CD8-positive, alpha-beta memory T cell (primary cell): ENCODE data around the gene PEX1. TPM values are rescaled to one million over a fixed set of nuclear protein-coding genes. Genes with fewer than 3 reads are reported as not detected.

Experiments
- CTCF ChIA-PET: fragments of 350-600 bp; sonication (Branson Sonifier 250); formaldehyde crosslinking; loops from one replicate; lab custom pipeline; 2021; ENCODE audit warnings: antibody characterized with exemption; lab: Charles Lee
- POLR2A ChIA-PET: fragments of 350-600 bp; sonication (Branson Sonifier 250); formaldehyde crosslinking; loops from one replicate; lab custom pipeline; 2021; ENCODE audit warnings: antibody characterized with exemption; lab: Charles Lee
- DNase-seq, 5 donors: peaks; one replicate each; pipeline versions ENCODE4 v3.0.0 to v3.0.0-alpha.2; 2020 to 2022; ENCODE audit warnings: mixed read lengths in 1 of 5
- H3K27ac ChIP-seq: one replicate; pipeline ENCODE4 v1.7.0; 2013; ENCODE audit warnings: low read depth, mild to moderate bottlenecking, low read length, moderate library complexity
- H3K27me3 ChIP-seq: 2 replicates; pipeline ENCODE4 v1.7.0; 2013; ENCODE audit warnings: low read length, mild to moderate bottlenecking; ENCODE audit not compliant: insufficient read depth, poor library complexity, severe bottlenecking
- H3K36me3 ChIP-seq: 2 replicates; pipeline ENCODE4 v1.7.0; 2013; ENCODE audit warnings: mild to moderate bottlenecking, low read length, moderate library complexity; ENCODE audit not compliant: insufficient read depth
- H3K4me1 ChIP-seq: 2 replicates; pipeline ENCODE4 v1.7.0; 2013; ENCODE audit warnings: mild to moderate bottlenecking, low read length, moderate library complexity; ENCODE audit not compliant: insufficient read depth
- H3K4me3 ChIP-seq: 2 replicates; pipeline ENCODE4 v1.7.0; 2013; ENCODE audit warnings: mild to moderate bottlenecking, low read length
- H3K9me3 ChIP-seq: 2 replicates; pipeline ENCODE4 v1.7.0; 2013; ENCODE audit warnings: mild to moderate bottlenecking, low read length
- H3K27ac Mint-ChIP-seq, 8 donors: one replicate each; pipeline ENCODE4 v1.8.0; 2020 to 2021; ENCODE audit warnings: mixed read lengths in 8 of 8, mild to moderate bottlenecking in 6 of 8, inconsistent platforms in 3 of 8, moderate library complexity in 3 of 8
- H3K27me3 Mint-ChIP-seq, 2 donors: one replicate each; pipeline ENCODE4 v1.8.0; 2020 to 2021; ENCODE audit warnings: mixed read lengths in 2 of 2, mild to moderate bottlenecking in 1 of 2, moderate library complexity in 1 of 2
- H3K36me3 Mint-ChIP-seq, 3 donors: one replicate each; pipeline ENCODE4 v1.8.0; 2020 to 2021; ENCODE audit warnings: mixed read lengths in 3 of 3, inconsistent platforms in 1 of 3, mild to moderate bottlenecking in 1 of 3
- H3K4me1 Mint-ChIP-seq, 3 donors: one replicate each; pipeline ENCODE4 v1.8.0; 2020 to 2021; ENCODE audit warnings: mixed read lengths in 3 of 3, inconsistent platforms in 1 of 3, mild to moderate bottlenecking in 1 of 3
- H3K4me3 Mint-ChIP-seq, 7 donors: one replicate each; pipeline ENCODE4 v1.8.0; 2020 to 2021; ENCODE audit warnings: mixed read lengths in 7 of 7, mild to moderate bottlenecking in 6 of 7, moderate library complexity in 4 of 7, inconsistent platforms in 2 of 7
- H3K9me3 Mint-ChIP-seq, 5 donors: one replicate each; pipeline ENCODE4 v1.8.0; 2020 to 2022; ENCODE audit warnings: mixed read lengths in 5 of 5, mild to moderate bottlenecking in 3 of 5, moderate library complexity in 2 of 5, inconsistent platforms in 1 of 5
- polyA plus RNA-seq: library from polyadenylated mRNA; unstranded; fragments of 300-500 nt; fragmentation: Illumina TruSeq; gene quantifications from one replicate; pipeline ENCODE4 v1.2.3, GENCODE V29; 2021
- total RNA-seq, 2 experiments: library from RNA; stranded (reverse); gene quantifications; one replicate each; pipeline ENCODE4 v1.2.3, GENCODE V29; 2021

The PEX1 gene
- total and polyA plus RNA-seq, 3 experiments from 2014 or later: 9.2 to 18.0 (median 17.8) TPM

- no peaks in the 10 kb centered on the region for H3K4me1 ChIP-seq
- H3K27ac Mint-ChIP-seq: no peak overlapping the region
- H3K27ac ChIP-seq: no peak overlapping the region
- no peak for DNase-seq
- ChIA-PET POLR2A (no interaction called here), CTCF (no interaction called here)
- peaks cover 8% of the 10 kb centered on the region for H3K36me3 ChIP-seq
- H3K4me1 Mint-ChIP-seq: peaks cover 0 to 4% (median 0%) of the 10 kb centered on the region in 3 donors
- H3K9me3 Mint-ChIP-seq: no peaks in the 10 kb centered on the region
- no peak overlapping the region for H3K4me3 Mint-ChIP-seq
- no peaks in the 10 kb centered on the region for H3K27me3 ChIP-seq
- H3K27me3 Mint-ChIP-seq: no peaks in the 10 kb centered on the region
- H3K36me3 Mint-ChIP-seq: peaks cover 0 to 71% (median 38%) of the 10 kb centered on the region in 3 donors
- H3K4me3 ChIP-seq: no peak overlapping the region
- no peaks in the 10 kb centered on the region for H3K9me3 ChIP-seq
Measured at GRCh38 chr7:92504563-92504962, 23.8 kb downstream of the PEX1 start.

DNA sequence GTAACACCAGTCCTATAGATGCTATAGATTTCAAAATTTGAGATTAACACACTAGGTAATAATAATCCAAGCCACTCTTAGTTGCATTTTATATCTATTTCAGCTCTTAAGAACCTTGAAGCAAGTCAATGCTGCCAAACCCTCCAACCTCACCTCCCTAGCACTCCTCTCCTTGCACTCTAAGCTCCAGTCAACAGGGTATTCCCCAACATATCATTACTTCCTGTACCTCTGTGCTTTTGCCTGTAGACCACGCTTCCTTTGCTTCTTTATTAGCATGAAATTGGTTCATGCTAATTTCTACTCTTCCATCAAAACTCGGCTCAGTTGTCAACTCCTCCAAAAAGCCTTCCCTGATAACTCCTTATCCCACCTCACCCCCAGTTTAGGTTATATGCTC lies 24.6 kb downstream of the PEX1 start:
- H3K27ac ChIP-seq: no peak overlapping the region
- Mint-ChIP-seq H3K27me3 (no peaks in the 10 kb centered on the region), H3K36me3 (peaks cover 0 to 72% (median 40%) of the 10 kb centered on the region in 3 donors), H3K9me3 (no peaks in the 10 kb centered on the region), H3K4me1 (peaks cover 0 to 4% (median 0%) of the 10 kb centered on the region in 3 donors), H3K27ac (peak overlapping the region in 1 of 8 donors; percentile 19), H3K4me3 (no peak overlapping the region)
- no peaks in the 10 kb centered on the region for H3K27me3 ChIP-seq
- ChIA-PET POLR2A (no interaction called here), CTCF (no interaction called here)
- H3K4me1 ChIP-seq: no peaks in the 10 kb centered on the region
- H3K9me3 ChIP-seq: no peaks in the 10 kb centered on the region
- peaks cover 15% of the 10 kb centered on the region for H3K36me3 ChIP-seq
- no peak for DNase-seq
- no peak overlapping the region for H3K4me3 ChIP-seq

- ChIA-PET POLR2A (no interaction called here), CTCF (no interaction called here)
- no peaks in the 10 kb centered on the region for H3K4me1 Mint-ChIP-seq
- Histone ChIP-seq H3K4me3 (no peak overlapping the region), H3K27me3 (no peaks in the 10 kb centered on the region), H3K27ac (no peak overlapping the region), H3K4me1 (no peaks in the 10 kb centered on the region), H3K9me3 (no peaks in the 10 kb centered on the region), H3K36me3 (peaks cover 24% of the 10 kb centered on the region)
- no peaks in the 10 kb centered on the region for H3K9me3 Mint-ChIP-seq
- H3K27me3 Mint-ChIP-seq: no peaks in the 10 kb centered on the region
- H3K36me3 Mint-ChIP-seq: peaks cover 0 to 71% (median 36%) of the 10 kb centered on the region in 3 donors
- no peak overlapping the region for H3K4me3 Mint-ChIP-seq
- DNase-seq: no peak
- H3K27ac Mint-ChIP-seq: no peak overlapping the region
Measured at GRCh38 chr7:92498557-92498956, 29.8 kb downstream of the PEX1 start.

GRCh38 chr7:92496876-92497275 lies 31.4 kb downstream of the PEX1 start:
- POLR2A ChIA-PET: no interaction called here
- H3K27ac Mint-ChIP-seq: no peak overlapping the region
- H3K27me3 ChIP-seq: no peaks in the 10 kb centered on the region
- no peaks in the 10 kb centered on the region for H3K9me3 Mint-ChIP-seq
- H3K4me1 Mint-ChIP-seq: no peaks in the 10 kb centered on the region
- no peak overlapping the region for H3K4me3 ChIP-seq
- DNase-seq: no peak
- CTCF ChIA-PET: no interaction called here
- H3K4me3 Mint-ChIP-seq: no peak overlapping the region
- no peaks in the 10 kb centered on the region for H3K27me3 Mint-ChIP-seq
- peaks cover 3 to 73% (median 35%) of the 10 kb centered on the region in 3 donors for H3K36me3 Mint-ChIP-seq
- H3K27ac ChIP-seq: no peak overlapping the region
- no peaks in the 10 kb centered on the region for H3K9me3 ChIP-seq
- H3K4me1 ChIP-seq: no peaks in the 10 kb centered on the region
- H3K36me3 ChIP-seq: peaks cover 24% of the 10 kb centered on the region

DNA sequence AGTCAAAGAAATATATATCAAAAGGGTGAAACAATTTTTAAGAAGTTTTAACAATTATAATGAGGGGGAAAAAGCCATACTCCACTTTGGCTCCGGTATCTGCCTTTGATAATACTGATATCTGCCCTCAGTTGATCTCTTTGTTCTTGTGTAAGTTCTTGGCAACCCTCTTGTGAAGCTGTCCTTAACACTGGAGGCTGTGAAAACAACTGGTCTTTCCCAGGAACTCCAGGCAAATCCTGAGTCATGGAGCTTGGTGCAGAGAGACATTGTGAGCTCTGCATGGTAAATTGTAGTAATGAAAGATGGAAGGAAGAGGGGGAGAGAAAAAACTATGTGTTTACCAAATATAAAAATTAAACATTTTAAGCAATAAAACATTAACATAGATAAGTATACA lies 38.7 kb downstream of the PEX1 start:
- ChIA-PET POLR2A (no interaction called here), CTCF (interaction anchor here (1.3 kb wide), 1 partner anchor 42 kb away, joined by 4 read pairs; the partner anchor contains the start of gene GATAD1)
- H3K9me3 ChIP-seq: no peaks in the 10 kb centered on the region
- H3K4me1 Mint-ChIP-seq: no peaks in the 10 kb centered on the region
- DNase-seq: no peak
- H3K27me3 ChIP-seq: no peaks in the 10 kb centered on the region
- H3K4me3 Mint-ChIP-seq: no peak overlapping the region
- no peak overlapping the region for H3K4me3 ChIP-seq
- no peaks in the 10 kb centered on the region for H3K4me1 ChIP-seq
- H3K36me3 Mint-ChIP-seq: peaks cover 3 to 68% (median 21%) of the 10 kb centered on the region in 3 donors
- H3K36me3 ChIP-seq: peaks cover 13% of the 10 kb centered on the region
- H3K27ac ChIP-seq: no peak overlapping the region
- no peaks in the 10 kb centered on the region for H3K27me3 Mint-ChIP-seq
- no peaks in the 10 kb centered on the region for H3K9me3 Mint-ChIP-seq
- H3K27ac Mint-ChIP-seq: peak overlapping the region in 1 of 8 donors; percentile 33

DNA sequence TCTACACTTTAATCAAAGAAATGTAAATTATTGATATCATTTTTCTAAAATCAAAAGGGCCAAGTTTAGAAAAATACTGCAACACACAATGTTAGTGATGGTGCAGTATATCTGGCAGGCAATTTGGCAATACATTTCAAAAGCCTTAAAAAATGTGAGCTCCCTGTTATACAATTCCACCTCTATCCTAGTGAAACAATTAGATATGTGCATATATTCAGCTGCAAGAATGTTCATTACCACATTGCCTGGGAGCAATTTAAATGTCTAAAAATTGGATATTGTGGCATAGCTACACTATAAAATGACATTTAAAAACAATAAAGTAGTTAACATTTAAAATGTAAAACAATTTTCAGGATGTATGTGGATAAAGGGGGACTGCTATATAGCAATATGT lies 40.5 kb downstream of the PEX1 start:
- peaks cover 3 to 54% (median 18%) of the 10 kb centered on the region in 3 donors for H3K36me3 Mint-ChIP-seq
- no peaks in the 10 kb centered on the region for H3K9me3 Mint-ChIP-seq
- Histone ChIP-seq H3K4me3 (no peak overlapping the region), H3K27me3 (no peaks in the 10 kb centered on the region), H3K36me3 (peaks cover 6% of the 10 kb centered on the region), H3K9me3 (no peaks in the 10 kb centered on the region), H3K27ac (no peak overlapping the region), H3K4me1 (no peaks in the 10 kb centered on the region)
- no peaks in the 10 kb centered on the region for H3K27me3 Mint-ChIP-seq
- no peak overlapping the region for H3K4me3 Mint-ChIP-seq
- no peak overlapping the region for H3K27ac Mint-ChIP-seq
- DNase-seq: no peak
- H3K4me1 Mint-ChIP-seq: no peaks in the 10 kb centered on the region
- ChIA-PET CTCF (no interaction called here), POLR2A (no interaction called here)

- H3K27ac Mint-ChIP-seq: peak overlapping the region in 2 of 8 donors; percentile 52 to 59
- ChIA-PET POLR2A (no interaction called here), CTCF (no interaction called here)
- no peak overlapping the region for H3K27ac ChIP-seq
- H3K9me3 ChIP-seq: no peaks in the 10 kb centered on the region
- no peak overlapping the region for H3K4me3 ChIP-seq
- no peaks in the 10 kb centered on the region for H3K27me3 Mint-ChIP-seq
- H3K36me3 ChIP-seq: peaks cover 5% of the 10 kb centered on the region
- DNase-seq: no peak
- H3K4me1 Mint-ChIP-seq: no peaks in the 10 kb centered on the region
- no peaks in the 10 kb centered on the region for H3K27me3 ChIP-seq
- no peaks in the 10 kb centered on the region for H3K4me1 ChIP-seq
- H3K36me3 Mint-ChIP-seq: peaks cover 0 to 40% (median 14%) of the 10 kb centered on the region in 3 donors
- no peak overlapping the region for H3K4me3 Mint-ChIP-seq
- no peaks in the 10 kb centered on the region for H3K9me3 Mint-ChIP-seq
Measured at GRCh38 chr7:92485974-92486373, 42.3 kb downstream of the PEX1 start.

DNA sequence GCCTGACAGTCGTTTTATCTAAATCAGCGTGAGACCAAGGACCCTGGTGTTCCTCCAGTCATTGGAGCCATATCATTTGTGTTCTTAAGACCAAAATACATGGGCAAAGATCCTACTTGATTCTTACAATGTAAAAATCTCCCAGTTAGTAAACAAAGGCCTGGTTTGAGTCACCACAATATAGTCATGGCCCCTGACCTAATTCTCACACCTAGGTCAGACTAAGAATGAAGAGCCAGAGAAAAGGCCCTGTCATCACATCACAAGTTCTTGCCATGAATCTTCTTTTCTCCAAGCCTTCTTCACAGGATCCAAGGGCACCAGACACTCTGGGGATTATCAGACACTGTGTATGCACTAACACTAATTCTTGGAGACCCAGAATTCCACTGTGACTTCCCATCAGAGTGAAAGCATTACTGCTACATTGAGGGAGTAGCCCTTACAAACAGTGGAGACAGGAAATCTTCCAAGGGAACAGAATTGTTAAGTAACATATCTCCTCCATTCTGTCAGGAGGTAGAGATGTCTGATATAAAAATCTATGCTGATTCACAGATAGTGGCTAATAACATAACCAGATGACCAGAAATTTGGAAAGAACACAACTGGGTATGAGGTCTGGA lies 42.9 kb downstream of the PEX1 start:
- no peak for DNase-seq
- ChIA-PET CTCF (no interaction called here), POLR2A (interaction anchor here (0.6 kb wide), 1 partner anchor 47 kb away, joined by 4 read pairs; no protein-coding TSS in a partner anchor)
- Histone ChIP-seq H3K4me1 (no peaks in the 10 kb centered on the region), H3K27me3 (no peaks in the 10 kb centered on the region), H3K27ac (no peak overlapping the region), H3K36me3 (no peaks in the 10 kb centered on the region), H3K9me3 (no peaks in the 10 kb centered on the region), H3K4me3 (no peak overlapping the region)
- Mint-ChIP-seq H3K27me3 (no peaks in the 10 kb centered on the region), H3K4me3 (no peak overlapping the region), H3K9me3 (no peaks in the 10 kb centered on the region), H3K36me3 (peaks cover 0 to 34% (median 14%) of the 10 kb centered on the region in 3 donors), H3K27ac (no peak overlapping the region), H3K4me1 (no peaks in the 10 kb centered on the region)
